ENCODE measurements around the gene MOB3A.

DNA sequence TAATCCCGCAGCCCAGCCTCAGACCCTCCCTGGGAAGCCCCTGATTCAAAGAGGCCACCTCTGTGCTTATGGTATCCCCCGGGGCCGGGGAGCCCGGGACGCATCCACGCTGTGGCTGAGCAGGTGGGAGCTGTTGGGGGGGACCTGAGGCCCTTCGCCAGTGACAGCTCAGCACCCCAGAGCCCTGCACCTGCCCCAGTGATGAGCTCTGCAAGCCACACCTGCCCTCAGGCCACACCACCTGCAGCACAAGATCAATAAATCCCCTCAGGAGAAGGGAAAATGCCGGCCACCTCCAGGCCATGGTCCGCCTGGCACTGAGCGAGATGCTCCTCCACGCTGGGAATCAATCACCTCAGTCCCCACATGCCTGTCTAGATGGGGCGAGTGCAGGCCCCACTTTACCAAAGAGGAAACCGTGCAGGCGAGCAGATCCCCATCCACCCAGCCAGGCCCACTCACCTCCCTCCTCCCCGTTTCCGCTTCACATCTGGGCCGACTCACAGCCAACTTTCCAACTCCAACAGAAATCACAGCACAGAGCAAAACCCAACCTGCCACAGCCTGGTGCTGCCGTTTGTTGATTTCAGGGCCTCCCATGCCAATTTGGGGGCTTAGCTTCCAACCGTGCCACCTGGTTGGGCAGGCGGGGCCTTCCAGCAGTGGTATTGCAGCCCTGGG is 12.8 kb downstream of the MOB3A start:
- TF ChIP-seq POLR2A (IDR thresholded peaks at IDR 0.05; ENCODE audit: low read depth, low read length) (peak; percentile 72), POLR2AphosphoS5 (IDR thresholded peaks at IDR 0.05; ENCODE audit: low read depth, low read length) (peak; percentile 52; the same call in 1 of the 2 replicates), TAF1 (IDR thresholded peaks at IDR 0.05; ENCODE audit: borderline replicate concordance, low read depth, low read length) (peak; percentile 53)

All from GM12892 (cell line).